Measurements from ENCODE around the gene MAST3. TPM values are rescaled to one million over a fixed set of nuclear protein-coding genes. Genes with fewer than 3 reads are reported as not detected.
A peak's percentile ranks its signal among the peaks of the same experiment; 100 is the strongest.

MAST3 gene
- total and polyA plus RNA-seq, 2 of the 8 experiments (the other 6 are each of a cell fraction or from before 2014, with no cell fraction given): 3.4 to 9.0 TPM

- Histone ChIP-seq H3K4me3 (ENCODE audit: extremely low read depth in 1 of 4, insufficient read depth in 2 of 4, low read depth in 3 of 4, low read length in 4 of 4) (peak overlapping the region in 3 of 4 experiments; percentile 25 to 67 (median 29); a peak in 6 of 8 replicates), H4K20me1 (replicated peaks in 1 of 2; ENCODE audit: control insufficient read depth in 1 of 2, insufficient read depth in 2 of 2, low read length in 2 of 2) (no peaks in the 10 kb centered on the region), H3K27me3 (replicated peaks in 1 of 4; ENCODE audit: control insufficient read depth in 3 of 4, extremely low read depth in 1 of 4, insufficient read depth in 3 of 4, low read length in 3 of 4) (peaks cover 0 to 8% (median 5%) of the 10 kb centered on the region in 4 experiments; a peak in 4 of 7 replicates), H2BK12ac (ENCODE audit: low read depth, low read length) (0 out of 2 replicates have a peak overlapping the region, but pooled peaks have one; percentile 6), H4K91ac (replicated peaks; ENCODE audit: insufficient read length, low read length) (no peak overlapping the region), H3K79me1 (ENCODE audit: low read depth, low read length) (no peaks in the 10 kb centered on the region), H3K23me2 (ENCODE audit: low read depth, low read length) (peaks cover 7% of the 10 kb centered on the region; the same call in 1 of the 2 replicates), H4K5ac (ENCODE audit: insufficient read length, low read depth, low read length) (no peak overlapping the region), H2BK20ac (ENCODE audit: low read length) (no peak overlapping the region), H3K79me2 (ENCODE audit: control insufficient read depth in 1 of 2, insufficient read depth in 2 of 2, low read length in 2 of 2) (no peaks in the 10 kb centered on the region), H3K4ac (replicated peaks; ENCODE audit: insufficient read length, low read depth, low read length) (no peak overlapping the region), H2AFZ (ENCODE audit: low read length) (no peak overlapping the region), H2BK5ac (ENCODE audit: low read depth, low read length) (no peak overlapping the region), H2BK15ac (ENCODE audit: low read length) (no peak overlapping the region), H4K8ac (ENCODE audit: extremely low read depth, insufficient read depth, low read length) (peak overlapping the region; percentile 63; the same call in 1 of the 2 replicates), H3K9ac (replicated peaks in 1 of 4; ENCODE audit: extremely low read depth in 1 of 4, low read depth in 3 of 4, low read length in 3 of 4) (no peak overlapping the region), H3K56ac (replicated peaks; ENCODE audit: insufficient read length, low read depth, low read length) (no peak overlapping the region), H3K9me3 (ENCODE audit: insufficient read depth in 2 of 2, low read depth in 1 of 2, low read length in 1 of 2) (no peaks in the 10 kb centered on the region), H3K18ac (ENCODE audit: extremely low read depth, low read length) (no peak overlapping the region; the same call in 1 of the 2 replicates), H3K36me3 (ENCODE audit: control insufficient read depth in 2 of 4, insufficient read depth in 4 of 4, low read length in 3 of 4) (no peaks in the 10 kb centered on the region), H3K4me1 (replicated peaks in 1 of 4; ENCODE audit: control insufficient read depth in 3 of 4, insufficient read depth in 4 of 4, low read length in 3 of 4) (peaks cover 3 to 14% (median 9%) of the 10 kb centered on the region in 4 experiments; a peak in 6 of 7 replicates), H3K27ac (ENCODE audit: low read depth, low read length) (no peak overlapping the region), H2BK120ac (replicated peaks; ENCODE audit: low read depth, low read length) (no peak overlapping the region), H3K14ac (ENCODE audit: insufficient read length) (no peak overlapping the region), H3K23ac (ENCODE audit: insufficient read length) (no peak overlapping the region), H2AK5ac (ENCODE audit: low read depth, low read length) (no peak overlapping the region), H3K4me2 (ENCODE audit: insufficient read depth in 1 of 2, low read depth in 2 of 2, low read length in 2 of 2) (peak overlapping the region; percentile 68 to 70)
- ChIA-PET POLR2A (ENCODE audit: partially characterized antibody) (interaction anchor here (1.1 to 3.2 kb wide), 2 partner anchors 10 to 91 kb away, joined by 3 to 15 read pairs; no protein-coding TSS in a partner anchor), CTCF (ENCODE audit: partially characterized antibody) (interaction anchor here (1.0 to 1.2 kb wide), 2 partner anchors 92 to 101 kb away, joined by 3 read pairs; no protein-coding TSS in a partner anchor)
- DNase-seq (ENCODE audit: low read depth in 1 of 2, low spot score in 2 of 2) (no peak), FAIRE-seq (no peak)
- 30% methylated on average over 14 of the region's 34 CpGs; no CpG with 5 or more reads in 1 of the 2 experiments for WGBS, 2 experiments (ENCODE audit: extremely low coverage in 1 of 2, insufficient coverage in 1 of 2, insufficient read length in 1 of 2, insufficient replicate concordance in 2 of 2, low coverage in 1 of 2, low lambda C conversion rate in 2 of 2, missing lambda C conversion rate in 1 of 2)
- no peak for TF ChIP-seq RBBP5 (IDR thresholded peaks at IDR 0.05; ENCODE audit: borderline replicate concordance, low read depth, low read length)
- TF ChIP-seq BCL11A (IDR thresholded peaks at IDR 0.05; ENCODE audit: low read depth in 2 of 2, low read length in 2 of 2): no peak
- TF ChIP-seq ASH2L (IDR thresholded peaks at IDR 0.05; ENCODE audit: low read length): no peak
- TF ChIP-seq HDAC2 (IDR thresholded peaks at IDR 0.05; ENCODE audit: borderline replicate concordance in 1 of 2, low read depth in 2 of 2, low read length in 2 of 2): no peak
- TF ChIP-seq TBP (IDR thresholded peaks at IDR 0.05; ENCODE audit: low read depth, low read length): no peak
- TF ChIP-seq CHD2 (IDR thresholded peaks at IDR 0.05; ENCODE audit: low read length): no peak
- TF ChIP-seq BRCA1 (IDR thresholded peaks at IDR 0.05; ENCODE audit: low read depth, low read length): no peak
- no peak for TF ChIP-seq ATF3 (IDR thresholded peaks at IDR 0.05; ENCODE audit: insufficient read depth, low read depth, low read length)
- TF ChIP-seq BACH1 (IDR thresholded peaks at IDR 0.05; ENCODE audit: low read length): no peak
Observed at GRCh38 chr19:18098891-18099622, 1.5 kb downstream of the MAST3 start.

All from H1 (cell line).